ENCODE data around the gene STAC2. TPM values are rescaled to one million over a fixed set of nuclear protein-coding genes. Genes with fewer than 3 reads are reported as not detected.

The STAC2 gene
- total and polyA plus RNA-seq, 9 of the 15 experiments (the other 6 are each of a cell fraction or from before 2014, with no cell fraction given), result not detected

DNA sequence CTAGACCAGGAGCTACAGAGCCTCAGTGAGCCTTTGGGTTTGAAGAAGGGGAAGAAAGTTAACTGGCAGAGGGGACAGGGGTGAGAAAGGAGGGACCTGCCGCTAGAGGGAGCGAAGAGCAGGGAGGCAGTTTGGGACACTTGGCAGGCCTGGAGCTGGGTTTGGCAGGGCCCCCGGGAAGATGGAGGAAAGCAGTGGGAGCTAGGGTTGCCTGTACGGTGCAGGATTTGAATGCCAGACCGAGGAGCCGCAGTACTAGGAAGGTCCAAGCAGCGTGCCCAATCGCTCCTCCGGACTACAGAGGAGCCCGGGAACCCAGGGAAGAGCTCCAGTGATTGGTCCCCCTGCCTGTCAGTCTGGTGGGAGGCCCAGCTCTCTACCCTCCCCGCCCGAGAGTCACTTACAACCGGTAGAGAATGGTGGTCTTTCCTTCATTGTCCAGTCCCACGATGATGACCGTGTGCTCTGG is 61.0 kb downstream of the STAC2 start (continued):
- TF ChIP-seq, protein P1, sequence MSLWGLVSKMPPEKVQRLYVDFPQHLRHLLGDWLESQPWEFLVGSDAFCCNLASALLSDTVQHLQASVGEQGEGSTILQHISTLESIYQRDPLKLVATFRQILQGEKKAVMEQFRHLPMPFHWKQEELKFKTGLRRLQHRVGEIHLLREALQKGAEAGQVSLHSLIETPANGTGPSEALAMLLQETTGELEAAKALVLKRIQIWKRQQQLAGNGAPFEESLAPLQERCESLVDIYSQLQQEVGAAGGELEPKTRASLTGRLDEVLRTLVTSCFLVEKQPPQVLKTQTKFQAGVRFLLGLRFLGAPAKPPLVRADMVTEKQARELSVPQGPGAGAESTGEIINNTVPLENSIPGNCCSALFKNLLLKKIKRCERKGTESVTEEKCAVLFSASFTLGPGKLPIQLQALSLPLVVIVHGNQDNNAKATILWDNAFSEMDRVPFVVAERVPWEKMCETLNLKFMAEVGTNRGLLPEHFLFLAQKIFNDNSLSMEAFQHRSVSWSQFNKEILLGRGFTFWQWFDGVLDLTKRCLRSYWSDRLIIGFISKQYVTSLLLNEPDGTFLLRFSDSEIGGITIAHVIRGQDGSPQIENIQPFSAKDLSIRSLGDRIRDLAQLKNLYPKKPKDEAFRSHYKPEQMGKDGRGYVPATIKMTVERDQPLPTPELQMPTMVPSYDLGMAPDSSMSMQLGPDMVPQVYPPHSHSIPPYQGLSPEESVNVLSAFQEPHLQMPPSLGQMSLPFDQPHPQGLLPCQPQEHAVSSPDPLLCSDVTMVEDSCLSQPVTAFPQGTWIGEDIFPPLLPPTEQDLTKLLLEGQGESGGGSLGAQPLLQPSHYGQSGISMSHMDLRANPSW (CRISPR knock-in tag; IDR thresholded peaks at IDR 0.05), result no peak
- no peak for TF ChIP-seq BHLHE40 (IDR thresholded peaks at IDR 0.05; ENCODE audit: low read length)
- TF ChIP-seq, protein P2, sequence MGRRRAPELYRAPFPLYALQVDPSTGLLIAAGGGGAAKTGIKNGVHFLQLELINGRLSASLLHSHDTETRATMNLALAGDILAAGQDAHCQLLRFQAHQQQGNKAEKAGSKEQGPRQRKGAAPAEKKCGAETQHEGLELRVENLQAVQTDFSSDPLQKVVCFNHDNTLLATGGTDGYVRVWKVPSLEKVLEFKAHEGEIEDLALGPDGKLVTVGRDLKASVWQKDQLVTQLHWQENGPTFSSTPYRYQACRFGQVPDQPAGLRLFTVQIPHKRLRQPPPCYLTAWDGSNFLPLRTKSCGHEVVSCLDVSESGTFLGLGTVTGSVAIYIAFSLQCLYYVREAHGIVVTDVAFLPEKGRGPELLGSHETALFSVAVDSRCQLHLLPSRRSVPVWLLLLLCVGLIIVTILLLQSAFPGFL (CRISPR knock-in tag; IDR thresholded peaks at IDR 0.05), result no peak
- TF ChIP-seq NONO (IDR thresholded peaks at IDR 0.05; ENCODE audit: low read depth in 2 of 2, low read length in 1 of 2), result no peak
- TF ChIP-seq ZNF311 (CRISPR knock-in tag; IDR thresholded peaks at IDR 0.05), result no peak
- no peak for TF ChIP-seq MECOM (CRISPR knock-in tag; IDR thresholded peaks at IDR 0.05)
- TF ChIP-seq NFYB (IDR thresholded peaks at IDR 0.05; ENCODE audit: extremely low read depth, insufficient read length), result peak; percentile 53
- no peak for TF ChIP-seq ZNF584 (CRISPR knock-in tag; IDR thresholded peaks at IDR 0.05; ENCODE audit: low read depth)
- TF ChIP-seq BCOR (IDR thresholded peaks at IDR 0.05), result 0 out of 2 replicates have a peak, but pooled peaks have one; percentile 29
- TF ChIP-seq SMAD1 (IDR thresholded peaks at IDR 0.05; ENCODE audit: low read depth, low read length, partially characterized antibody), result no peak
- 0 out of 2 replicates have a peak, but pooled peaks have one; percentile 29 for TF ChIP-seq CTBP1 (IDR thresholded peaks at IDR 0.05; ENCODE audit: borderline replicate concordance)
- 0 out of 2 replicates have a peak, but pooled peaks have one; percentile 42 for TF ChIP-seq MTA3 (IDR thresholded peaks at IDR 0.05; ENCODE audit: borderline replicate concordance)
- peak; percentile 33 for TF ChIP-seq SP2 (IDR thresholded peaks at IDR 0.05; ENCODE audit: extremely low read depth, low read depth, low read length, poor library complexity, severe bottlenecking)
- TF ChIP-seq SMC3 (conservative IDR thresholded peaks at IDR 0.05; ENCODE audit: insufficient read depth, low read depth, low read length), result peak; percentile 63
- no peak for TF ChIP-seq ZNF23 (CRISPR knock-in tag; IDR thresholded peaks at IDR 0.05)
- no peak for TF ChIP-seq POLR3A (IDR thresholded peaks at IDR 0.05; ENCODE audit: borderline replicate concordance, extremely low read depth, insufficient read depth, insufficient read length)
- no peak for TF ChIP-seq SMARCA4 (IDR thresholded peaks at IDR 0.05)
- no peak for TF ChIP-seq NFATC3 (IDR thresholded peaks at IDR 0.05)
- TF ChIP-seq RUNX1 (IDR thresholded peaks at IDR 0.05; ENCODE audit: low read depth), result no peak
- TF ChIP-seq, protein P3, sequence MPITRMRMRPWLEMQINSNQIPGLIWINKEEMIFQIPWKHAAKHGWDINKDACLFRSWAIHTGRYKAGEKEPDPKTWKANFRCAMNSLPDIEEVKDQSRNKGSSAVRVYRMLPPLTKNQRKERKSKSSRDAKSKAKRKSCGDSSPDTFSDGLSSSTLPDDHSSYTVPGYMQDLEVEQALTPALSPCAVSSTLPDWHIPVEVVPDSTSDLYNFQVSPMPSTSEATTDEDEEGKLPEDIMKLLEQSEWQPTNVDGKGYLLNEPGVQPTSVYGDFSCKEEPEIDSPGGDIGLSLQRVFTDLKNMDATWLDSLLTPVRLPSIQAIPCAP (CRISPR knock-in tag; IDR thresholded peaks at IDR 0.05; ENCODE audit: borderline replicate concordance), result no peak
- 0 out of 2 replicates have a peak, but pooled peaks have one; percentile 15 for TF ChIP-seq ARID2 (IDR thresholded peaks at IDR 0.05)
- TF ChIP-seq, protein P4, sequence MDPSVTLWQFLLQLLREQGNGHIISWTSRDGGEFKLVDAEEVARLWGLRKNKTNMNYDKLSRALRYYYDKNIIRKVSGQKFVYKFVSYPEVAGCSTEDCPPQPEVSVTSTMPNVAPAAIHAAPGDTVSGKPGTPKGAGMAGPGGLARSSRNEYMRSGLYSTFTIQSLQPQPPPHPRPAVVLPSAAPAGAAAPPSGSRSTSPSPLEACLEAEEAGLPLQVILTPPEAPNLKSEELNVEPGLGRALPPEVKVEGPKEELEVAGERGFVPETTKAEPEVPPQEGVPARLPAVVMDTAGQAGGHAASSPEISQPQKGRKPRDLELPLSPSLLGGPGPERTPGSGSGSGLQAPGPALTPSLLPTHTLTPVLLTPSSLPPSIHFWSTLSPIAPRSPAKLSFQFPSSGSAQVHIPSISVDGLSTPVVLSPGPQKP (CRISPR knock-in tag; IDR thresholded peaks at IDR 0.05), result no peak

All from K562 (cell line).